HG03342 (cell line): ENCODE measurements around the gene PRRG3.
A peak's percentile ranks its signal among the peaks of the same experiment; 100 is the strongest.
"Not testable (repeated sequence)": the region's sequence is repeated elsewhere in the genome, so short reads cannot be mapped to it uniquely, and the experiment has no call there.

Source experiments
- ATAC-seq: cut with Tn5 transposase; IDR thresholded peaks from one replicate; pipeline ENCODE4 v1.9.1; 2021; ENCODE audit warnings: mild to moderate bottlenecking, moderate library complexity; ENCODE audit not compliant: unreplicated experiment

PRRG3 gene

DNA sequence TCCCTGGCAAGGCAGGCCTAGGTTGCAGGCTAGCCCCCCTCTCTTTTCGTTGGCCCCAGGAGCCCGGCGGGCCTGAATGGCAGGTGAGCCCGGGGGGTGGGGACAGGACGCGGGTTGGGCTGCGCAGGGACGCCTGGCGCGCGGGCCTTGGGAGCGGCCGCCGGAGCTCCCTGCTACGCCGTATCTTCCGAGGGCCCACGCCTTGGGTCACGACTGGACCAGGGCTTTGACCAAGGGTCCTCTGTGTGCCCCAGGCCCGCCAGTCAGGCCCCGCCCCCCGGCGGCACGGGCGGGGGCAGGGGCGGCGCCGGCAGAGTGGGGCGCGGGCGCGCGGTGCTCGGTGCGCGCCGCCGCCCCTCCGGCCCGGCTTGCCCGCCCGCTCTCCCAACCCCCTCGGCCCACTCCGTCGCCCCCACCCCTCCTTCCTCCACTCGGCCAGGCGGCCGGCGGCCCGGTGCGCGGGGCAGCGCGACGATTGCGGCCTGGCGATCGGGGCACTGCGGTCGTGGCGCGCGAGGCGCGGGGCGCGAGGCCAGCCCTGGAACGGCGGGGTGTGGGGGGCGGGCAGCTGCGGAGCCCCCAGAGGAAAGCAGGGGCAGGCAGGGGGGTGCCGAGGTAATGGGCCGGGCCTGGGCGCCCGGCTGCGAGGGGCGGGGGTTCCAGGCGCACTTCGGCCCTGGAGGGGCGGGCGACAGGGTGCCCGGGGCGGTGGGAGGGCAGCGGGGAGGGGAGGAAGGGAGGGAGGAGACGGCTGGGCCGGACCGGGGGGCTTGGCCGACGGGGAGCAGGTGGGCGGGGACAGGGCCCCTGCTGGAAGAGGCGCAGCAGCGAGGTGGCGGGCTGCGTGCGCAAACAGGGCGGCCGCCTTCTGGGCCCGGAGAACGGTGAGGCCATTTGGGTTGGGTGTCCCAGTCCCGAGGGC, at the start of gene PRRG3:
TSS of gene PRRG3 (plus strand) at position 798 of the 922 bp plus-strand sequence. CDS start 3,357 bp downstream, outside the sequence.
- no peak for ATAC-seq

- no peak for ATAC-seq
These were observed 20.0 kb upstream of the PRRG3 start for GRCh38 chrX:151675121-151675746.

- ATAC-seq = no peak
These were observed 19.1 kb upstream of the PRRG3 start for GRCh38 chrX:151676196-151676595.

DNA sequence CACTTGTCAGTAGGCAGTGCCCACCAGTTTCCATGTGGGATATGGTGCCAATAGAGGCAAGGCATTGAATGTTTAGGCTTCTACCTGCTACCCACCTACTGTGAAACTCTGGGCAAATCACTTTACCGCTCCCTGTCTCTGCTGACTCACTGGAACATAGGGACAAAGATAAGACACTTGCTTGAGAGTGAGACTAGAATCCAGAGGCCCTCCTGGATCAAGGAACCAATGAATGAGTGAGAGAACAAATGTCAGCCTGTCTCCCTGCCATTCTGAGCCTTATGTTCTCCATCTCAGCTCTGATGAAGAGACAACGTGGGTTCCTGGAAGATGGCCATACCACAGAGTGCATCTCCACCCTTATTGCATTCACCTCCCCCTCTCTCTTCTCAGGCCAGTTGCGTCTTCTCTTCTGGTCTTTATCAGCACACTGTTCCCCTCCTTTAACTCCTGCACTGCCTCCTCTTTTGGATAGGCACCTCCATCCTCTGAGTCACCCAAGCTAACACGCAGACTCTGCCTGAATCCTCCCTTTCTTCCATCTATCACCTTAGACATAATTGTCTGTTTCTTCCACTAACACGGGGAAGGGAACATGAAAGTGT, 15.4 kb upstream of the PRRG3 start:
- no peak for ATAC-seq

DNA sequence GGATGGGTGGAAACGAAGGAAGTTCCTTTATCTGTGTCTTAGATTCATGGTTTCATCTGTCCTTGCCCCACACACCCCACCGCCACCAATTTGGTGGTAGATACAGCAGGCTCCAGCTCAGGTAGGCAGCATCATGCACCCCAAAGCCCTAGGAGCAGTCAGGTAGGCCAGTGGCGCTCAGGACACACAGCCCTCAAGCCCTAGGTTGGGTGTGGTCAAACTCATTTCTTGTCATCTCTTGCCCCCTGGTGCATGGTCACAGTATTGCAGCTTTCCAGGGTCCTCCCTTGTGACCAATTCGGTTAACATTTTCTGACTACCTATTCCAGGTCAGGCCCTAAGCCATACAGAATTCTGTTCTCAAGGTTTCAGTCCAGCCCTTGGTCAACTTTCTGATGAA, 14.5 kb upstream of the PRRG3 start:
- peak; percentile 95 for ATAC-seq

GRCh38 chrX:151687635-151688034, 7.6 kb upstream of the PRRG3 start:
- ATAC-seq = no peak

DNA sequence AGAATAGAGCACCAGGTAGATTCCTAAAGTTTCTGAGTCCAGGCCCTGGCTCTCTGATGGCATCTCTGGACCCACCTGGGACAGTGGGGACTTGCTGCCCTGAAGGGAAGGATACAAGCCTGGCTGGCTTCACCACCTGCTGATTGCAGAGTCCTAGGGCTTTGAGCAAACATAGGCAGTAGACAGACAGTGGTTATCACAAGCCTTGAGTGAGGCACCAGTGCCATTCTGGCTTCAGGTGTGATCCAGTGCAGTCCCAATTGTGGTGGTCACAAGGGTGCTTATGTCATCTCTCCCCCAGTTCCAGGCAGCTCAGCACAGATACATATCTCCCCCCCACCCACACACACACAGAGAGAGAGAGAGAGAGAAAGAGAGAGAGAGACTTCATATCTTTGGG, 6.6 kb upstream of the PRRG3 start:
- no peak for ATAC-seq

- no peak for ATAC-seq
These were observed 2.4 kb upstream of the PRRG3 start for GRCh38 chrX:151692825-151693224.

DNA sequence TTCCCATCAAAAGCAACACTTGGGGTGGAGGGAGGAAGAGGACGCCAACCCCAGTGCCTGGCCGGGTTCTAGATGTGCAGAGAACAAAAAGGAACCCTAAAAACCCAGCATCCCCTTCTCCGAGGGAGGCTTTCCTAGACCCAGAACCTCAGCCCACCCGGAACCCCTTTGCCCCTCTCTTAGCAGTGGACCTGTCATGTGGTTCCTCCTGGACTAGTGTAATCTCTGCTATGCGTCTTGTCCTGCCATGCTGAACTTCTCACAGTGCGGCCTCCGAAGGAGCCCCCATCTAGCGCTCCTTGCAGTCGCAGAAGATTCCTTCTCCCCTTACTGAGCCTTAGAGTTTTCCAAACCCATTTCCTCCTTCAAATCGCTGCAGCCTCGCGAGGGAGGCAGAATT, 1.1 kb upstream of the PRRG3 start:
- no peak for ATAC-seq

DNA sequence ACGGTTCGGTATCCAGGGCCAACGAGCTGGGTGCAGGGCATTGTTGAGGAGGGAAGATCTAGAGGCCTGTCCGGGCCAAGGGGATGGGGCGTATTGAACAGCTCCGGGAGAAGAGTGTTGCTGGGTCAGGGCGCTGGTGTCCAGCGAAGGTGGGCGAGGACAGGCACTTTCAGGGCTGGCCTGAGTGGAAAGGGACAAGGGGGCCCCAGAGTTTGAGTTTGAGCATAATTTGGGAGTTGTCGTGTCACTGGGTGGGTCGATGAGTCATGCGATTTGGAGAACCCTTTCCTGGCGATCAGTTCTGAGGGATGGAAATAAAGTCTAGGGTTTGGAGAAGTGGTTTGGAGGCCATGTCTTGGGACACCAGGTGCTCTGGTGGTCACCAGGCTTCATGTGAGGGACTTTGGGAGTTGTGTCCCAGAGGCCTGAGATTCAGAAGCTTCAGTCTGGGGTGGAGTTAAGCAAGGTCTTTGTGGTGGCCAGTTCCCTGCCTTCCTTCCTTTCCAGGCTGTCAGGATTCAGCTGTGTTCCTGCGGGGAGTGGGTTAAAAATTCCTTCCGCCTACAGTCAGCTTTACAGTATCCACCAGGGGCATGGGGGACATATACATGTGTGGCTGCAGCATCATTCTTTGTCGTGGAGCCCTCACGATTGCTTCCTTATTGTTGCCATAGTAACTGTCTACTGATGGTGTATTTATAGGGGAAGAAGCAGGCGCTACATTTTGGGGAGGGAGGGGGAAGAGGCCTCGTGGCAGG, 504 bp downstream of the PRRG3 start:
- ATAC-seq = no peak

DNA sequence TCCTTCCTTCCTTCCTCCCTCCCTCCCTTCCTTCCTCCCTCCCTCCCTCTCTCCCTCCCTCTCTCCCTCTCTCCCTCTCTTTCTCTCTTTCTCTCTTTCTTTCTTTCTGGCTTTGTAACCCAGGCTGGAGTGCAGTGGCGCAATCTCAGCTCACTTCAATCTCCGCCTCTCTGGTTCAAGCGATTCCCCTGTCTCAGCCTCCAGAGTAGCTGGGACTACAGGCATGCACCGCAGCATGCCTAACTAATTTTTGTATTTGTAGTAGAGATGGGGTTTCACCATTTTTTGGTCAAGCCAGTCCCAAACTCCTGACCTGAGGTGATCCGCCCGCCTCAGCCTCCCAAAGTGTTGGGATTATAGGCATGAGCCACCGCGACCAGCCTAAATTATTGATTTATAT, 1.8 kb downstream of the PRRG3 start:
- not testable (repeated sequence) for ATAC-seq

- no peak for ATAC-seq
These were observed 2.3 kb downstream of the PRRG3 start for GRCh38 chrX:151697522-151697921.

DNA sequence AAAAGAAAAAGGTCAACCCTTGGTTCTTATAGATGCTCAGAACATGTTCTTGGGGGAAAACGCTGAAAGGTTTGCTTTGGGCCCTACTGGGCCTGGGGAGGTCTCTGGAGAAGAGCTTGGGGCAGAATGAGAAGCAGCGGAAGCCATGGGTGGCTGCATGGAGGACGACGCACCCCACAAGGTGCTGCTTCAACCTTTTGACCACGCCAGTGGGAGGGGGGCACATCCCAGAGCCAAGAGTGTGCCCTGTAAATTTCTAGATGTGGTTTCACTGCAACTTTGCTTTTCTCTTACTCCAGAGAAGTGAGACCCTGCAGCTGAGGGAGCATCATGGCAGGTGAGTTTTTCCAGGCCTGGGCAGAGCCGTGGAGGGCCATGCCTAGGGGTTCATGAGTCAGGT, 3.2 kb downstream of the PRRG3 start:
- ATAC-seq = no peak

- no peak for ATAC-seq
These were observed 4.5 kb downstream of the PRRG3 start for GRCh38 chrX:151699746-151700145.

DNA sequence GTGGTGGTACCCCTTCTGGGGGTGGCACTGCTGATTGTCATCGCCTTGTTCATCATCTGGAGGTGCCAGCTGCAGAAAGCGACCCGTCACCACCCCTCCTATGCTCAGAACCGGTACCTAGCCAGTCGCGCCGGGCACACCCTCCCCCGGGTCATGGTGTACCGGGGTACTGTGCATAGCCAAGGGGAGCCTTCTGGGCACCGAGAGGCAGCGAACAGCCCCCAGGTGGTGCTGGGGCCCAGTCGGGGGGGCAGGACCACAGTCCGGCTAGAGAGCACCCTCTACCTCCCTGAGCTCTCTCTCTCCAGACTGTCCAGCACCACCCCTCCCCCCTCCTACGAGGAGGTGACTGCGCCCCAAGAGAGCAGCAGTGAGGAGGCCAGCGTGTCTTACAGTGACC, 5.3 kb downstream of the PRRG3 start:
- ATAC-seq = no peak

GRCh38 chrX:151701071-151701470, 5.8 kb downstream of the PRRG3 start:
- no peak for ATAC-seq

DNA sequence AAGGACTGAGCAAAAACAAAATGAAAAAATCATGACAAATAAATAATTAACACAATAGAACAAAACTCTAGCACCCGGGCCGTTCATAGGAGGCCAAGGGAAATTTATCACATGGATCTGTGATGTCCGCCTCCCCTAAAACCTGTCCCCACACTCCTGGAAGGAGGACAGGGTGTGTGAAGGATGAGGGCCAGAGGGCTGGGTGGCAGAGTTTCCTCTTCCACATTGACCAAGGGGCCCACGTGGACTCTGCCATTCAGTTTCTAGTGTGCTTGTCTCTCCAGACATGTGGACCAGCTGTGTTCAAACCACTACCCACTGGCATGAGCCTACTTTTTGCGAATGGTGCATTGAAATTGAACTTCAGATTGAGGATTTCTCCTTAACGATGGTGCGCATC, 6.3 kb downstream of the PRRG3 start:
- no peak for ATAC-seq

- no peak for ATAC-seq
These were observed 6.9 kb downstream of the PRRG3 start for GRCh38 chrX:151702026-151702714.

DNA sequence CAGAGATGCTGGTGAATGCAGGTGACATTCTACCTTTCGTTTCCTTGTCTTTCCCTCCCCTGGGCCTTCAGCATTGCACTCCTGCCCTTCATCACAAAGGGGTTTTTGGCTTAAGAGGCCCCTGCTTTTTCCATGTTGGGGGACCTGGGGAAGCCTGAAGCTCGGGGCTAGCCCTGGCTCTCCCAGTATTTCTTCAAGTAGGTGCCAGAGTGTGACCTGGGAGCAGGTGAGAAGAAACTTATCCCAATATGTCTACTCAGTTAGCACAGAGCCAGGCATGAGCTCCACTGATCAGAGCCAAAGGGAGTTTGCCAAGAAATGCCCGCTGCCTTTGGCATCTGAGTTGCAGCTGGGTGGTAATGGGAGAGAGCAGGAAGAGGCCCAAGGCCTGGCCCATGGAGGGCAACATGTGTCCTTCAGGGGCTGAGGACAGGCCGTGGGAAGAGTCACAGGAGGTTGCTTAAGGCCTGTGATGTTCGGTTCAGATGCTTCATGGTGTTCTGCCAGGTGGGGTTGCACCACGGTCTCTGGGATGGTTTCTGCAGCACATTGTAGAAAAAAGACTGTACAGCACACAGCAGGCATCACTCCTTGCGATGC, 7.6 kb downstream of the PRRG3 start:
- no peak for ATAC-seq

DNA sequence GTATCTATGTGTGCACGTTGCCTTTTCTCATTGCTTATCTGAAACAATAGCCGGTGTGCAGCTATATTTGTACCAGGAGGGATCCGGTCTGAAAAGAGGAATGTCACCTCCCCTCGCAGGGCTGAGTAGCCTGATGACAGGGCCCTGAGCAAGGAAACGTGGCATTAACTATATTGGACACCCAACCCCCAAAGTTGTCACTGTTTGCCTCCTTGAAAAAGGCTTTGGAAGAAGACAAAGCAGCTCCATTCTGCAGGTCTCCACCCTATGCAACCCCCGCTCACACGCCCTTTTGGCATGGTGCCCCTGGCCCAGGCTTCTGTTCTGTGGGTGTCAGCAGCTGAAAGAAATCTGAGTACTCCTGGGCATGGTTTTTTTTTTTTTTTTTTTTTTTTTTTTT, 8.2 kb downstream of the PRRG3 start:
- no peak for ATAC-seq
